ENCODE data around the gene ZFYVE28. TPM values are rescaled to one million over a fixed set of nuclear protein-coding genes. Genes with fewer than 3 reads are reported as not detected.

The ZFYVE28 gene
- total RNA-seq, 2 experiments from 2014 or later = 6.1 to 6.3 TPM

DNA sequence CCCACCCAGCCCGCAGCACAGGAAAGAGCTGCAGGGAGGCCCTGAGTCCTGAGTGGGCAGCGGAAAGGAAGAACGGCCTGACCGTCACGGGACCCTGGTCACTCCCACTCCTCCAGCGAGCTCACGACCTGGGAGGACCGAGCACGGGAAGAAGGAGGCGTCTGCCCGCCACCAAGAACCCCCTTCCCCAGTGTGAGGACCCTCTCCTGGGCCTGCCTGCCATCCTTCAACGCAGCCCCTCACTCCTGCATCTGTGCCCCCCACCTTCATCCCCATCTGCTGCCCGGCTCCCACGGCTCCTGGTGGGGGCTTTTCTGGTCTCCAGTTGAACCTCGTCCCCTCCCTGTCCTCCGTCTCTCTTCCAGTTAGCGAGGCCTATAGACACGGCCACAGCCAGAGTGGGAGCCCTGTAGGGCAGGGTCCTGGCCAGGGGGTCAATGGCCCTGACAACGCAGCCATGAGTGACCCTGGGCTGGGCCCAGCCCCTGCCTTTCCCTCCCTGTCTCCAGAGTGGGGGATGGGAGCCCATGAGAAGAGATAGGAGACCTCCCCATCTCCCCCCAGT, 115.2 kb downstream of the ZFYVE28 start:
- Mint-ChIP-seq H3K4me3 (no peak overlapping the region), H3K9me3 (ENCODE audit: insufficient read depth) (peaks cover 7% of the 10 kb centered on the region), H3K4me1 (ENCODE audit: low read depth) (peaks cover 2% of the 10 kb centered on the region), H3K27me3 (ENCODE audit: low read depth) (no peaks in the 10 kb centered on the region), H3K36me3 (ENCODE audit: low read depth) (peaks cover 3% of the 10 kb centered on the region), H3K27ac (no peak overlapping the region)
- ChIA-PET POLR2A (no interaction called here), CTCF (no interaction called here)
- DNase-seq (no peak), ATAC-seq (no peak)

DNA sequence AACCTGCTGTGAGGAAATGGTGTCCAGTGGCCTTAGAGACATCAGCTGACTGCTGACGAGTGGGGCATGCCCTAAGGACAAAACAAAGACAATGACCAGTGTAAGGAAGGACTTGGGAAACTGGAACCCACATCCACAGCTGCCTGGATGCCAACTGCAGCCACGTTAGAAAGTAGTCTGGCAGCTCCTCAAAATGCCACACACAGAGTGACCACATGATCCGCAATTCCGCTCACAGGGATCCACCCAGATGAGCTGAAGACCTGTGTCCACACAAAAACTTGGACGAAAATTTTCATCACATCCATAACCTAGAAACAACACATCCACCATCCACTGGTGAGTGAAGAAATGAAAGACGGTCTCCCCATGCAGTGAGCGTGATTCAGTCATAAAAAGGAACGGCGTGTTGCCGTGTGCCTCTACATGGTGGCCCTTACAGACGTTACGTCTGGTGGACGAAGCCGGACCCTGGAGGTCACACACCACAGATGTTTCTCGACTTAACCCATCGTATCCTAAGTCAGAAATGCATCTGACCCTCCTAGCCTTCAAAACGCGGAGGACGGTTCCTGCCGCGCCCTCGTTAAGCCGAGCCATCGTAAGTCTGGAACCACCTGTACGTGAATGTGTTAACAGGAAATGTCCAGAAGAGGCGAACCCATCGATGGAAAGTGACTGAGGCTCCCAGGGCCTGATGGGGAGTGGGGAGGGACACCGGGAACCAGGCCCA, 115.9 kb downstream of the ZFYVE28 start:
- H3K9me3 Mint-ChIP-seq (ENCODE audit: insufficient read depth) = peaks cover 7% of the 10 kb centered on the region
- ATAC-seq (no peak), DNase-seq (no peak)
- no peak overlapping the region for H3K27ac Mint-ChIP-seq
- H3K27me3 Mint-ChIP-seq (ENCODE audit: low read depth) = peaks cover 6% of the 10 kb centered on the region
- H3K4me3 Mint-ChIP-seq = no peak overlapping the region
- peaks cover 8% of the 10 kb centered on the region for H3K4me1 Mint-ChIP-seq (ENCODE audit: low read depth)
- H3K36me3 Mint-ChIP-seq (ENCODE audit: low read depth) = peaks cover 3% of the 10 kb centered on the region
- ChIA-PET POLR2A (no interaction called here), CTCF (no interaction called here)

DNA sequence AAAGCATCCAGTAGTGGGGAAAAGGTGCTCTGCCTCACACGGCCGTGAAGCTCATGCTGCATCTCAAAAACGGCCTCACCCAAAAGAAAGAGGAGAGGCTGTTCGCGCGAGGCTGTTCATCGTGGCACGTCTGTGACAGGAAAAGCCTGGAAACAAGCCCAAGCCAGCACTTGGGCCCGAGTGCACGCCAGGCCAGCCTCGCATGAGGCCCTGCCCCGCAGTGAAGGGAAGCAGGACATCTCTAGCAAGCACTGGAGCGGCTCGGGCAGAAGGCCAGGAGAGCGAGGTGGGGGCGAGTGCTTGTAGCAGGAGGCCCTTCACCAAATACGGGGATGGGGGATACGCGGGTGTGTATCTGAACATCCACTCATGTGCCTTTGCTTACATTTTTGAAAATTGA, 116.6 kb downstream of the ZFYVE28 start:
- ChIA-PET CTCF (no interaction called here), POLR2A (interaction anchor here (0.8 kb wide), 1 partner anchor 20 kb away, joined by 3 read pairs; no protein-coding TSS in a partner anchor)
- Mint-ChIP-seq H3K4me3 (no peak overlapping the region), H3K4me1 (ENCODE audit: low read depth) (peaks cover 16% of the 10 kb centered on the region), H3K27ac (no peak overlapping the region), H3K36me3 (ENCODE audit: low read depth) (peaks cover 2% of the 10 kb centered on the region), H3K27me3 (ENCODE audit: low read depth) (peaks cover 7% of the 10 kb centered on the region), H3K9me3 (ENCODE audit: insufficient read depth) (peaks cover 2% of the 10 kb centered on the region)
- ATAC-seq (no peak), DNase-seq (no peak)

DNA sequence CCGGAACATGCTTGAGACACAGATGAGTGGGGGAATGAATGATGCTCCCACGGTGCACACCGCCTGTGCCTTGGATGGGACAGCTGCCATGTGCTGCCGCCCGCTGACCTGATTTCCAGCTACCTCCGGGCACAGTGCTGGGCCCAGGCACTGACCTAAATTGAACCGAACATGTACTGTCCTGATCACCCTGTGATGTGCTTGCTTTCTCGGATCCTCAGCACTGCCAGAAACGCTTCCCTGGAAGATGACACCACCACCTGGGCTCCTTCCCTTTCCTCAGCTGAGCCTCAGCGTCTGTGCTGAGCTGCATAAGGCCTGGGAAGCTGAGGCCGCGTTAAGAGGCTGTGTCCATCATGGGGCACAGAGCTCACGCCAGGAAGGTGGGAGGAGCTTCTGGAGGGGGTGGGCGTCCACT, 117.2 kb downstream of the ZFYVE28 start:
- Mint-ChIP-seq H3K27me3 (ENCODE audit: low read depth) (peaks cover 7% of the 10 kb centered on the region), H3K4me3 (no peak overlapping the region), H3K36me3 (ENCODE audit: low read depth) (no peaks in the 10 kb centered on the region), H3K4me1 (ENCODE audit: low read depth) (peaks cover 20% of the 10 kb centered on the region), H3K27ac (no peak overlapping the region), H3K9me3 (ENCODE audit: insufficient read depth) (no peaks in the 10 kb centered on the region)
- ChIA-PET POLR2A (interaction anchor here (0.8 kb wide), 1 partner anchor 19 kb away, joined by 3 read pairs; no protein-coding TSS in a partner anchor), CTCF (no interaction called here)
- ATAC-seq = no peak
- peak; percentile 15 for DNase-seq

DNA sequence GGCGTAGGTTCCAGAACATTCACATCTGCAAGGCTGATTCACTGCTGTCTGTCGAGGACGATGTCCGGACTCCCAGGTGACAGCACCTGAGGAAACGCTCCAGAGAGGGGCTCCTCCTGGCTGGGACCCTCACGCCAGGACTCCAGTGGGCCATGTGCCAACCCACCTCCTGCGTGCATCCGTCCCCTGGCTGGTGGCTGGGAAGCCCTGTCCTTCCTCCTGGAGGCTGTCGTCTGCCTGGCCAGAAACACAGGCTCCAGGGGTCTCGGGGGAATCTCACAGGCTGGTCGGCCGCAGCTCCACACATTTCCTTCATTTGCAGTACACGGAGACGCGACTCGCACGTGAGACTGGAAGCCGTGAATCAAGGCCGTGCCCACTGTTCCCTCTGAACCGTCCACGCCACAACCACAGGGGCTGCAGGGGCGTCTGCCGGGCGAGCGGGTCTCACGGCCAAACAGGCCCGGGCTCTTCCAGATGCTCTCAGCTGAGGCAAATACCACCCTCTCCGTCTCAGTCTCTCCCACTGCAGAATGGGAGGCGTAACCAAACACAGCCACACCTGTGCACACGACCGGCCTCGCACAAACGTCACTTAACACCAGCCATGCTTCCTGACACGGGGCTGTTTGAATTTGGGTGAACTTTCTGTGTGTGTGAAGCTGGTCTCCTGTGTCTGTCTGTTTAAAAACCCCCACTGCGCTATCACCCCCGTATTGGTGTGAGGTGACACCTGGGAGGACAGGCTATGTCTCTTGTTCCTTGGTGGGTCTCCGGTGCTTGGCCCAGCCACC, 117.8 kb downstream of the ZFYVE28 start:
- Mint-ChIP-seq H3K27me3 (ENCODE audit: low read depth) (peaks cover 7% of the 10 kb centered on the region), H3K4me3 (no peak overlapping the region), H3K36me3 (ENCODE audit: low read depth) (no peaks in the 10 kb centered on the region), H3K9me3 (ENCODE audit: insufficient read depth) (no peaks in the 10 kb centered on the region), H3K27ac (no peak overlapping the region), H3K4me1 (ENCODE audit: low read depth) (peaks cover 26% of the 10 kb centered on the region)
- POLR2A ChIA-PET = interaction anchor here (0.8 kb wide), 1 partner anchor 19 kb away, joined by 3 read pairs; no protein-coding TSS in a partner anchor
- DNase-seq = peak; percentile 16
- ATAC-seq = no peak
- CTCF ChIA-PET = no interaction called here

DNA sequence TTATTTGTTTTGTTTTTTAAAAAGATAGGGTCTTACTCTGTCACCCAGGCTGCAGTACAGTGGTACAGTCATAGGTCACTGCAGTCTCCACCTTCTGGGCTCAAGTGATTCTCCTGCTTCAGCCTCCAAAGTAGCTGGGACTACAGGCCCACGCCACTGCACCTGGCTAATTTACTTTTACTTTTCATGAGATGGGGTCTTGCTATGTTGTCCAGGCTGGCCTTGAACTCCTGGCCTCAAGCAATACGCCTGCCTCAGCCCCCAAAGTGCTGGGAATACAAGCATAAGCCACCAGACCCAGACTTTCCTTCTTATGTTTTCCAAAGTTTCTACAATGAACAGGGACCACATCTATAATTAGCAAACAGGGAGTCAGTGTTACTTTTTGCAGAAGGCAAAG, 118.7 kb downstream of the ZFYVE28 start:
- ChIA-PET POLR2A (no interaction called here), CTCF (no interaction called here)
- DNase-seq (peak; percentile 13), ATAC-seq (no peak)
- Mint-ChIP-seq H3K4me1 (ENCODE audit: low read depth) (peaks cover 32% of the 10 kb centered on the region), H3K27ac (no peak overlapping the region), H3K27me3 (ENCODE audit: low read depth) (peaks cover 7% of the 10 kb centered on the region), H3K9me3 (ENCODE audit: insufficient read depth) (no peaks in the 10 kb centered on the region), H3K4me3 (no peak overlapping the region), H3K36me3 (ENCODE audit: low read depth) (no peaks in the 10 kb centered on the region)

DNA sequence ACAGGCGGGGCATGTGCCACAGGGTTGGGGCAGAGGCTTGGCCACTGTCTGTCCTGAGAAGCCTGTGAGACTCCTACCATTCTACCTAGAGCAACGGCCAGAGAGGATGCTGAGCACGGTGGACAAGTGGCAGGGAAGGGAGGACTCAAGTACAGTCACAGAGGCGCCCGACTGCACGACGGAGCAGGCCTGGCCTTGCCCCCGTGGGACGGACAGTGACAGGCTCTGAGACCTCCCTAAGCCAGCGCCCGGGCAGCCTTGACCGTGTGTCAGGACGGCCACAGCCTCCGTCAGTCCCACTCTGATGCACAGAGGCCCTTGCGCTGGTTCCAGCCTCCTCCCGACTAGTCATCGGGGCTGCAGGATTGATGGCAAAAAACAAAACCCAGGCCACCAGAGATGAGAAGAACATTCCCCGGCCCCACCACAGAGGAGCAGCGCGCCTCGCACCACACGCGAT, 119.9 kb downstream of the ZFYVE28 start:
- POLR2A ChIA-PET = no interaction called here
- Mint-ChIP-seq H3K9me3 (ENCODE audit: insufficient read depth) (peaks cover 3% of the 10 kb centered on the region), H3K27me3 (ENCODE audit: low read depth) (peaks cover 10% of the 10 kb centered on the region), H3K27ac (no peak overlapping the region), H3K4me1 (ENCODE audit: low read depth) (peaks cover 41% of the 10 kb centered on the region), H3K36me3 (ENCODE audit: low read depth) (peaks cover 3% of the 10 kb centered on the region), H3K4me3 (no peak overlapping the region)
- CTCF ChIA-PET = no interaction called here
- peak; percentile 9 for DNase-seq
- ATAC-seq = no peak

DNA sequence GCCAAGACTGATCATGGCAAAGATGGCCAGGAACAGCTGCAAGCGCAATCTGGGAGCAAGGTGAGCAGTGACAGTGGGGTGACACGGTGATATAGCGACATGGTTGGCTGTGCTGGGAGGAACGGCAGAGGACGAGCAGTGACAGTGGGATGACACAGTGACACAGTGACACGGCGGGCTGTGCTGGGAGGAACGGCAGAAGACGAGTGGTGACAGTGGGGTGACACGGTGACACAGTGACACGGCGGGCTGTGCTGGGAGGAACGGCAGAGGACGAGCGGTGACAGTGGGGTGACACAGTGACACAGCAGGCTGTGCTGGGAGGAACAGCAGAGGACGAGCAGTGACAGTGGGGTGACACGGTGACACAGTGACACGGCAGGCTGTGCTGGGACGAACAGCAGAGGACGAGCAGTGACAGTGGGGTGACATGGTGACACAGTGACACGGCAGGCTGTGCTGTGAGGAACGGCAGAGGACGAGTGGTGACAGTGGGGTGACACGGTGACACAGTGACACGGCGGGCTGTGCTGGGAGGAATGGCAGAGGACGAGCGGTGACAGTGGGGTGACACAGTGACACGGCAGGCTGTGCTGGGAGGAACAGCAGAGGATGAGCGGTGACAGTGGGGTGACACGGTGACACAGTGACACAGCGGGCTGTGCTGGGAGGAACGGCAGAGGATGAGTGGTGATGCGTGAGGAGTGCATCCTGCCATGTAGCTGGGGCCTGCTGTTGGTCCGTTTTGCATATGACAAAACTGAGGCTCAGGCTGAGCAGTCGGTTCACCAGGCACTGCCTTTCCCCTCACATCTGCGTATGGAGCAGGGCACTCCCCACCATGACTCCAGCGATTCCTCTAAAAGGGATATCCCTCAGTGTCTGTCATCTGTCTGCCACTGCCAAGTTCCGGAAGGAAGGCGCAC, 120.6 kb downstream of the ZFYVE28 start:
- H3K27ac Mint-ChIP-seq = peak overlapping the region; percentile 53

DNA sequence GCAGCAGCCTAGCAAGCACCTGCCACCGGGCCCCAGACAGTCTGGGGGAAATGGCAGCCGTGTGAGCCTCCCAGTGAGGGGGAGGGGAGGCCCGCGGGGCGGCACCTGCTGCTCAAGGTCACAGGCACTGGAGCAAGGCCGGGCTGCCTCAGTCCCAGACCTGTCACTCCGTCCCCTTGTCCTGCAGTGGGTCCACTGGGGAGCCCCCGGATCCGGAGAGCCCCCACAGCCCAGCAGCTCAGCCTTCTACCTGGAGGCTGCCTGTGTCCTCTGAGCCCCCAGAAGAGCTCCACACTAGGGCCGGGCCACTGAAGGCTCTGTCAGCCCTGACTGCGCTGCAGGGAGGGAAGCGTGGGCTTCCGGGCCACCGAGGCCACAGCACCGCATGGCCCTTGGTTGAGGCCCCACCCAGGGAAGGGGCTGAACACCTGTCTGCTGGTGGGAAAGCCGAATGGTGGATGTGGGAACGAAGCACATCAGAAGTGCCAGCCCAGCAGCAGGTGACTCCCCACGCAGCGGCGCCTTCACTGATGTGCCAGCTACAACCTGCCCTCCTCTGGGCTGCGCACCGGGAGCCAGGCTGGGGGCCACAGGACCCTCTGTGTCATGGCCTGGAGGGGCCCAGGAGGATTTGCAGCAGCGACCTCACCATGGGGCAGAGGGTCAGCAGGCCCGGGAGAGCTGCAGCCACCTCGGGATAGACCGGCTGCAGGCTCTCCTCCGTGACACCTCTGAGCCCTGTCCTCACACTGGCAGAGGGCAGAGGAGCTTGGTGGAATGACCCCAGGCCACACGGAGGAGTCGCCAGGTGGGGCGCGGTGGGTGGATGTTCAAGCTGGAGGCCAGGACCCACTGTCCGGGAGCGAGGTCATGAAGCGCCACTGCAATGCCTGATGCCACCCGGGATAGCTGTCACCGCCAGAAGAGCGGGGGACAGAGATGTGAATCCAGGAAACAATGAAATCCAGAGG, 121.5 kb downstream of the ZFYVE28 start:
- CTCF ChIA-PET = interaction anchor here (0.6 to 1.0 kb wide), 2 partner anchors 57 to 77 kb away, joined by 3 to 4 read pairs; no protein-coding TSS in a partner anchor
- POLR2A ChIA-PET = no interaction called here
- Mint-ChIP-seq H3K27me3 (ENCODE audit: low read depth) (peaks cover 14% of the 10 kb centered on the region), H3K9me3 (ENCODE audit: insufficient read depth) (peaks cover 3% of the 10 kb centered on the region), H3K4me1 (ENCODE audit: low read depth) (peaks cover 50% of the 10 kb centered on the region), H3K4me3 (peak overlapping the region; percentile 12), H3K36me3 (ENCODE audit: low read depth) (peaks cover 3% of the 10 kb centered on the region), H3K27ac (peak overlapping the region; percentile 53)
- ATAC-seq (peak; percentile 50), DNase-seq (no peak)

More for the DNA sequence above, 120.6 kb downstream of the ZFYVE28 start:
- H3K4me3 Mint-ChIP-seq = peak overlapping the region; percentile 12
- peaks cover 3% of the 10 kb centered on the region for H3K36me3 Mint-ChIP-seq (ENCODE audit: low read depth)
- peaks cover 10% of the 10 kb centered on the region for H3K27me3 Mint-ChIP-seq (ENCODE audit: low read depth)
- CTCF ChIA-PET = interaction anchor here (1.0 kb wide), 1 partner anchor 78 kb away, joined by 4 read pairs; no protein-coding TSS in a partner anchor
- H3K4me1 Mint-ChIP-seq (ENCODE audit: low read depth) = peaks cover 41% of the 10 kb centered on the region
- DNase-seq (peak; percentile 44), ATAC-seq (peak; percentile 42)
- peaks cover 3% of the 10 kb centered on the region for H3K9me3 Mint-ChIP-seq (ENCODE audit: insufficient read depth)
- POLR2A ChIA-PET = no interaction called here

DNA sequence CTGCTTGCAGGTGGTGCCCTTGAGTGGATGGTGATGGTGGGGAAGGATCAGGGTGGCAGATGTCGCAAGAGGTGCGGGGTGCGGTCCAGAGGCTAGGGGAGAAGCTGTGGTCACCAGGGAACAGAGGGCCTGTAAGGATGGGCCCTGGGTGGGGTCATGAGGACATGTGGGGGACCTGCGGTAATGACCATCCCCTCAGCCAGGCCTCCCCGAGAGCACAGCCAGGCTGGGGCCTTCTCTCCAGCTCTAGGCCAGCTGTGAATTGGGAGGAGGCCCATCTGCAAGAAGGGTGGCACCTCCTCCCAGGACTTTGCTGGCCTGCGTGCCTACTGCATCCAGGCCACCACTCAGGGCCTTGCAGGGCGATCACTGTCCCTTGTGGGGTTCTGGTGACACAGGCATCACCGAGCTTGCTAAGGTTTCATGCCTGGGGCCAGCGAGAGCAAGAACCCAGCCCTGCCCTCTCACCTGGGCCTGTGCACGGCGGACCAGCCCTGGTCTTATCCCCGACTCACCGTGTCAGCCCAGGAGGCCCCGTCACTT, 122.5 kb downstream of the ZFYVE28 start:
- POLR2A ChIA-PET = interaction anchor here (0.6 to 1.4 kb wide), 2 partner anchors 54 to 316 kb away, joined by 3 to 4 read pairs; partner anchors contain the start of genes HAUS3 and POLN
- Mint-ChIP-seq H3K36me3 (ENCODE audit: low read depth) (peaks cover 3% of the 10 kb centered on the region), H3K9me3 (ENCODE audit: insufficient read depth) (peaks cover 3% of the 10 kb centered on the region), H3K27me3 (ENCODE audit: low read depth) (peaks cover 14% of the 10 kb centered on the region), H3K27ac (peak overlapping the region; percentile 73), H3K4me3 (no peak overlapping the region), H3K4me1 (ENCODE audit: low read depth) (peaks cover 58% of the 10 kb centered on the region)
- DNase-seq = no peak
- ATAC-seq = no peak
- CTCF ChIA-PET = interaction anchor here (0.6 kb wide), 1 partner anchor 58 kb away, joined by 3 read pairs; no protein-coding TSS in a partner anchor

Data from activated CD8-positive, alpha-beta T cell treated with anti-CD3 and anti-CD28 coated beads, Interleukin-2, amount 10 ng/mL, durations not matched to agents 7 days and 5 days (primary cell).